Mucosa of stomach (tissue), 1 donor: ENCODE results near the gene PLCD1.
"Not testable (repeated sequence)": the region's sequence is repeated elsewhere in the genome, so short reads cannot be mapped to it uniquely, and the experiment has no call there.

Source experiments
- H3K27me3 ChIP-seq: one replicate; pipeline ENCODE4 v1.7.0; 2013; ENCODE audit warnings: mild to moderate bottlenecking, low read length; ENCODE audit not compliant: control insufficient read depth, insufficient read depth
- H3K36me3 ChIP-seq: one replicate; pipeline ENCODE4 v1.7.0; 2013; ENCODE audit warnings: low read length; ENCODE audit not compliant: control insufficient read depth, insufficient read depth
- H3K4me1 ChIP-seq: one replicate; pipeline ENCODE4 v1.7.0; 2013; ENCODE audit warnings: mild to moderate bottlenecking, low read length; ENCODE audit not compliant: control insufficient read depth, insufficient read depth
- H3K4me3 ChIP-seq: one replicate; pipeline ENCODE4 v1.7.0; 2013; ENCODE audit warnings: low read length
- H3K9ac ChIP-seq: one replicate; pipeline ENCODE4 v1.7.0; 2013; ENCODE audit warnings: mild to moderate bottlenecking, low read length, moderate library complexity
- H3K9me3 ChIP-seq: one replicate; pipeline ENCODE4 v1.7.0; 2013; ENCODE audit warnings: mild to moderate bottlenecking, low read length, moderate library complexity; ENCODE audit not compliant: control insufficient read depth
- donor health status: Pancreatic carcinoma.

The PLCD1 gene

DNA sequence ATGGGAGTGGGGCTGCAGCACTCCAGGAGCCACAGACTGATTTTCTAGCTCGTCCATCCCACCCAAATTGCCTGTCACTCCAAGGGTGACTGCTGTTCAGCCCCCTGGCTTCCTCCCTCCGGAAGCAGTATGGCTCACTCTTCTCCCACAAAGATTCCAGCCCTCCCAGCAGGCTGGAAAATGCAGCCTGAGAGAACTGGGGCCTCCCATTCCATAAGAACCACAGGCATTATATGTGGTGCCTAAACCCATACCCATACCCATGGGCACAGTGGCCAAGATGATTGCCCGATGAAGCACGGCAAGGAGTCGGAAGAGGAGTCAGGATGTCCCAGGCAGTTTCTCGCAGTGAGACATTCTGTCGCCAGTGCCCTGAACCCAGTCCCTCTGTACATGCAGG is 44.8 kb downstream of the PLCD1 start:
- no peak overlapping the region for H3K4me3 ChIP-seq
- H3K27me3 ChIP-seq: no peaks in the 10 kb centered on the region
- H3K36me3 ChIP-seq: no peaks in the 10 kb centered on the region
- no peaks in the 10 kb centered on the region for H3K9me3 ChIP-seq
- H3K9ac ChIP-seq: no peak overlapping the region
- peaks cover 46% of the 10 kb centered on the region for H3K4me1 ChIP-seq

DNA sequence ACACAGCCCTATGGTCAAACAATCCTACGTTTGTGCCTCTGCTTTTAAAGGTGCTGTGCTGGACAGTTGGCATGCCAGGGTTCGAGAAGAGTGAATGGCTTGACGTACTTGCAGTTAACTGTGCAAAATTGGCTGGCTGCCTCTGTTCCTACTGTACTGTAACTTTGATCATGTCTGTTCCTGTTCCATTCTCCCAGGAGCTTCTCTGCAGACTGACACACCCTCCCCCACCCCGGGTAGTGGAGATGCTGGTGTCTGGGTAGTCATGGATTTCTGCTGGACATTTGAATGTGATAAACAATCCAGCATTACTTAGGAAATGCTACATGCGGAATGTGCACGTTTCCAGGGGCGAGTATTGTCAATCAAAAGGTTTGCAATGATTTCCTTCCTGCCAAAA is 45.4 kb downstream of the PLCD1 start:
- Histone ChIP-seq H3K9me3 (no peaks in the 10 kb centered on the region), H3K36me3 (no peaks in the 10 kb centered on the region), H3K27me3 (no peaks in the 10 kb centered on the region), H3K4me3 (no peak overlapping the region), H3K9ac (no peak overlapping the region), H3K4me1 (peaks cover 41% of the 10 kb centered on the region)

DNA sequence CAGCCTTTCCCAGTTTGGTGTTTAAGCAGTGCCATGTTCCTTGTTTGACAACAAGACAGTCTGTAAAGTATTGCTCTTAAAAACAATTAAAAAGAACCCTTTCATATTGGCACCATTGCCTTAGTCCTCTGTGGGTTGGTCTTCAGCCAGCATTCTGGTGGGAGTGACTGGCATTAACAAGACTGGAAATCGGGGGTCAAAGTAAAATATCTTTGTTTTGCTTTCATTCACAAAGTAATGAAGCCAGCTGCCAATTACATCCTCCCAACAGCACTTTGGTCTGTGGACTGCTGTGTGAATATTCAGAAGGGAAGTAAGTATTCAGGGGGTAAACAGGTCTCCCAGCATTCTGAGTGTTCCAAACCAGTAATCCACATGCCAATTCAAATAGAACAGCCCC is 47.1 kb downstream of the PLCD1 start:
- no peaks in the 10 kb centered on the region for H3K9me3 ChIP-seq
- peaks cover 27% of the 10 kb centered on the region for H3K4me1 ChIP-seq
- H3K27me3 ChIP-seq: no peaks in the 10 kb centered on the region
- H3K36me3 ChIP-seq: no peaks in the 10 kb centered on the region
- no peak overlapping the region for H3K4me3 ChIP-seq
- no peak overlapping the region for H3K9ac ChIP-seq

GRCh38 chr3:37981348-37981664 is 48.1 kb downstream of the PLCD1 start:
- Histone ChIP-seq H3K9ac (no peak overlapping the region), H3K9me3 (no peaks in the 10 kb centered on the region), H3K4me3 (no peak overlapping the region), H3K36me3 (peaks cover under 1% of the 10 kb centered on the region), H3K4me1 (peaks cover 18% of the 10 kb centered on the region), H3K27me3 (no peaks in the 10 kb centered on the region)

GRCh38 chr3:37980462-37981347 is 48.7 kb downstream of the PLCD1 start:
- H3K36me3 ChIP-seq: peaks cover 6% of the 10 kb centered on the region
- no peak overlapping the region for H3K4me3 ChIP-seq
- no peak overlapping the region for H3K9ac ChIP-seq
- H3K27me3 ChIP-seq: no peaks in the 10 kb centered on the region
- H3K4me1 ChIP-seq: peaks cover 12% of the 10 kb centered on the region
- H3K9me3 ChIP-seq: no peaks in the 10 kb centered on the region

DNA sequence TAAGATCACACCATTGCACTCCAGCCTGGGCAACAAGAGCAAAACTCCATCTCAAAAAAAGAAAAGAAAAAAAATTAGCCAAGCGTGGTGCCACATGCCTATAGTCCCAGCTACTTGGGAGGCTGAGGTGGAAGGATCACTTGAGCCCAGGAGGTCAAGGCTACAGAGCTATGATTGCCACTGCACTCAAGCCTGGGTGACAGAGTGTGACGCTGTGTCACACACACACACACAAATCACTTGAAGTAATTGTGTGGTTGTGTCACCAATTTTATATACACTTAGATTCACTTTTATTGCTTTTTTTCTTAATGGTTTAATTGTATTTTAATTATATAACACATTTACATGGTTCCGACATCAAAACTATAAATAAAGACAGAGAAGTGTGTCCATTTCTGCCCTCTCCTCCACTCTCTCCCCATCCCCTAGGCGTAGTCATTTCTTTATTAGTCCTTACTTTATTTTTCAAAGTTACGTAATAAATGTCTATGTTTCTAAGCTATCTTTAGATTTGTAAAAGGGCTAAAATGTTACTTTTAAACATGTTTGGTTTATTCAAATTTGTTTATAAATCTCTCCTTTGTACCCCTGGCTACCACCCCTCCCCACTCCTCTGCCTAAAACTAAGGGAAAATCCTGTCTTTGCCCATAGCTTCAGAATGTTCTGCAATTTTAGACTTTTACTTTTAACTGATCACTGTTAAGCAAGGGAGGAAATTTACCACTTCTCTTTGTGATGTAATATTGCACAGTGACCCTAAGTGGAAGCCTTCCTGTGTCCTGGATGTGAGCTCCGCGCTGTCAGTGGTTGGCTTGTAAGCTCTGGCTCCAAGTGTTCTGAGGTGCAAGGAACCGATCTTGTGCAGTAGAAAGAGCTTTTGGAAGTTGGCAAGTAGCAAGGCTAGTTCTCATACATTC is 49.6 kb downstream of the PLCD1 start:
- Histone ChIP-seq H3K9me3 (no peaks in the 10 kb centered on the region), H3K36me3 (peaks cover 8% of the 10 kb centered on the region), H3K9ac (no peak overlapping the region), H3K4me3 (no peak overlapping the region), H3K27me3 (no peaks in the 10 kb centered on the region), H3K4me1 (peaks cover 7% of the 10 kb centered on the region)

DNA sequence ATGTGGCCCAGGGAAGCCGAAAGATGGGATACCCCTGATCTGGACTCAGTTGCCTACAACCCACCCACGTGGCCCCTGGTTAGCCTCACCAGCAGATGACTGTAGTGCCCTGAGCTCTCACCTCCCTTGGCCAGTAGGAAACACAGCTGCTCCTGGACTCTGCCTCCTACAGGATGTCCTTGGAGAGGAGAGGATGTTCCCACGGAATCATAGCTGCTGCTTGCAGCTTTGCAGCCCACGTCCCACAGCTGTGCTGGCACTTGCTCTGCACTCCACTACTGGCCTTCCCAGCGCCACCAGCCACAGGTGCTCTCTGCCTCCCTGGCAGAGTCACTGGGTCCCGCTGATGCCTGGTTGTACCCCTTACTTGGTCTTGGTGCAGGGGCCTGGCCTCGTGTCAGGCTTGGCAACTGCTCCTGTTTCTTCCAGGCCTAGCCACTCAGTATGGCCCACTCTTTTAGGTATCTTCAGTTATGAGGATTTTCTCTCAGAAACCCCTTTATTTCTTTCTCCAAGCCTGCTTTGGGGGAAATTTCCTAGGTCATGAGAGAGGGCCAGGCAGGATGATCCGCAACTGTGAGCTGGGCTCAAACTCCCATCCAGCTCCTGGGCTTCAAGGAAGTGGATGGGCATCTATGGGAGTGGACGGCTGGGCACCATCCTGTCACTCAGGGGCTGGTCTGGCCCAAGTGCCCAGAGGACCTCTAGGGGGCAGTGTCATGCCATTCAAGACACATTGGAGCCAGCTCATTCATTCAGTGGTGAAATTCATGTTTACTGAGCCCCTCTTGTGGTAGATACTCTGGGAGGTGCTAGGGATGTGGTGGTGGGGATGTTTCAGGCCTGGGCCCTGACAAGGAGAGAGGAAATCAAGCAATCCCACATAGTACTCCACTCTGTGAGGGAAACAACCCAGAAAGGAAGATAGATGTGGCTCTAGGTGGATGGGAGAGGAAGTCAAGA is 55.0 kb downstream of the PLCD1 start:
- H3K9me3 ChIP-seq: no peaks in the 10 kb centered on the region
- H3K4me1 ChIP-seq: peaks cover 31% of the 10 kb centered on the region
- H3K36me3 ChIP-seq: peaks cover 8% of the 10 kb centered on the region
- H3K9ac ChIP-seq: no peak overlapping the region
- no peaks in the 10 kb centered on the region for H3K27me3 ChIP-seq
- H3K4me3 ChIP-seq: no peak overlapping the region

GRCh38 chr3:37973246-37974054 is 56.0 kb downstream of the PLCD1 start:
- H3K27me3 ChIP-seq: no peaks in the 10 kb centered on the region
- no peaks in the 10 kb centered on the region for H3K9me3 ChIP-seq
- no peak overlapping the region for H3K4me3 ChIP-seq
- peaks cover 8% of the 10 kb centered on the region for H3K36me3 ChIP-seq
- H3K4me1 ChIP-seq: peaks cover 39% of the 10 kb centered on the region
- no peak overlapping the region for H3K9ac ChIP-seq

- not testable (repeated sequence) for H3K4me3 ChIP-seq, H3K9ac ChIP-seq, H3K36me3 ChIP-seq, H3K9me3 ChIP-seq, H3K27me3 ChIP-seq
- peaks cover 41% of the 10 kb centered on the region for H3K4me1 ChIP-seq
Observed at GRCh38 chr3:37972056-37972455, 57.4 kb downstream of the PLCD1 start.

DNA sequence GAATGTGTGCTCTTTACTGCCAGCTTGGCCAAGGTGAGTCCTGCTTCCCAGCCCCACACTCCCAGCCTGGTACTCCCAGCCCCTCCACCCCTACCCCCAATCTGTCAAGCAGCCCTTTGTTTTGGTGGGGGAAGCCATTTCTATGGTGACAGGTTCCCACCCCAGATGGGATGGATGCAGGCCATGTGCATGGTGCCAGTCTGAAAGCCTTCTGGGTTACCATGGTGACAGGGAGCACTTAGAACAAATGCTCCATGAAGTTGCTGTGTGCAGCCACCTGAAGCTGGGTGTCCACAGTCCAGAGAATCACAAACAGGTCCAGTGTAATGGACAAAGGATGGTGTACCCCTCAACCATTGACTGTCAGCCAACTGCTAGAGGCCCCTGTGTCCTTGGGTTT is 58.0 kb downstream of the PLCD1 start:
- no peak overlapping the region for H3K9ac ChIP-seq
- H3K4me1 ChIP-seq: peaks cover 46% of the 10 kb centered on the region
- H3K4me3 ChIP-seq: no peak overlapping the region
- no peaks in the 10 kb centered on the region for H3K27me3 ChIP-seq
- H3K36me3 ChIP-seq: peaks cover 8% of the 10 kb centered on the region
- H3K9me3 ChIP-seq: no peaks in the 10 kb centered on the region

DNA sequence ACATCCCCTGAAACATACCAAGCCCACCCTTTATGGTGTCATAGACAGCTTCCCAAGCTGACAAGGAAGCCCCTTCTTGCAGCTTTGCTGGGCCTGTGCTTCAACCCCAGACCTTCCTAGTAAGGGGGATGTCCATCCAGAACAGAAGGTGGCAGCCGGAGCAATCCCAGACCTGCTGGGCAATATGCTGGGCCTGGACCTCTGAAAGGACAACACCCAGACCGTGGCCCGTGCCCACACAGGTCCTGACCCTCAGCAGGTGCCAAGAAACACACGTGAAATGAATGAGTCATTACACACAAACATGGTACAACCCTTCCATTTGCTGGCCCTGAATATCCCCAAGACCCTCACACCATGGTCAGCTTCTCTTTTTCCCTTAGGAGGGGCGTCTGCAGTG is 58.6 kb downstream of the PLCD1 start:
- H3K4me1 ChIP-seq: peaks cover 47% of the 10 kb centered on the region
- no peaks in the 10 kb centered on the region for H3K9me3 ChIP-seq
- peaks cover 3% of the 10 kb centered on the region for H3K36me3 ChIP-seq
- H3K27me3 ChIP-seq: no peaks in the 10 kb centered on the region
- no peak overlapping the region for H3K4me3 ChIP-seq
- H3K9ac ChIP-seq: no peak overlapping the region
